Transverse colon (tissue), 4 donors: ENCODE measurements around the gene CT83. TPM values are rescaled to one million over a fixed set of nuclear protein-coding genes. Genes with fewer than 3 reads are reported as not detected.

Source experiments
- DNase-seq: peaks from one replicate; pipeline ENCODE4 v3.0.0-alpha.2; 2019
- H3K27ac ChIP-seq, 4 donors: fragments of 200-600 bp; sonication (generic); 2 replicates each; pipeline ENCODE4 v1.5.1; 2016 to 2018; ENCODE audit warnings: inconsistent platforms in 4 of 4
- H3K27me3 ChIP-seq: fragments of 200-600 bp; sonication (generic); 2 replicates; pipeline ENCODE4 v1.5.1; 2017; ENCODE audit warnings: inconsistent platforms
- H3K36me3 ChIP-seq, 4 donors: fragments of 200-600 bp; sonication (generic); 2 replicates each; pipeline ENCODE4 v1.5.1; 2017 to 2019; ENCODE audit warnings: inconsistent platforms in 4 of 4
- H3K4me1 ChIP-seq, 4 donors: fragments of 200-600 bp; sonication (generic); 2 replicates each; pipeline ENCODE4 v1.5.1; 2017 to 2020; ENCODE audit warnings: inconsistent platforms in 4 of 4
- H3K4me3 ChIP-seq, 4 donors: fragments of 200-600 bp; sonication (generic); 1 replicate in 1 of 4; 2 replicates in 3 of 4; pipeline versions ENCODE4 v1.5.1 to v1.6.1; 2017 to 2019; ENCODE audit warnings: inconsistent platforms in 4 of 4
- H3K9me3 ChIP-seq, 2 donors: fragments of 200-600 bp; sonication (generic); 2 replicates each; pipeline ENCODE4 v1.5.1; 2017 to 2019; ENCODE audit warnings: inconsistent platforms in 2 of 2
- CTCF ChIP-seq, 5 experiments: fragments of 200-600 bp in 3 of 5; fragments of 450-650 bp in 2 of 5; sonication (generic) in 3 of 5; IDR thresholded peaks; 1 replicate in 2 of 5; 2 replicates in 3 of 5; pipeline ENCODE4 v1.5.1; 2016 to 2017; ENCODE audit warnings: antibody characterized with exemption in 5 of 5, inconsistent platforms in 3 of 5, mild to moderate bottlenecking in 2 of 5, moderate library complexity in 1 of 5
- EP300 ChIP-seq: sonication (generic); formaldehyde crosslinking; IDR thresholded peaks from one replicate; pipeline ENCODE4 v1.6.1; 2017; ENCODE audit warnings: antibody characterized with exemption, low read depth
- POLR2A ChIP-seq: fragments of 450-650 bp; IDR thresholded peaks from one replicate; pipeline ENCODE4 v1.6.1; 2016; ENCODE audit warnings: antibody characterized with exemption, mild to moderate bottlenecking, moderate library complexity
- POLR2AphosphoS5 ChIP-seq, 3 donors: sonication (generic); formaldehyde crosslinking; IDR thresholded peaks; one replicate each; pipeline ENCODE4 v1.6.1; 2016; ENCODE audit warnings: antibody characterized with exemption in 3 of 3
- whole genome bisulfite sequencing, 2 donors: methylation state at CpG; one replicate each; pipeline ENCODE4 v1.1.5; 2018; ENCODE audit warnings: low coverage in 1 of 2; 5-methylcytosine and 5-hydroxymethylcytosine counted together
- in situ Hi-C, 4 donors: fragments of 200-750 bp; cut with MboI; loops; one replicate each; pipeline versions ENCODE4 v1.15.0 to v1.15.1; 2017; ENCODE audit warnings: low sequenced_read_pairs in 3 of 4, low pct_ligation_motif_present in 1 of 4, low pct_unique_long_range_greater_than_20kb in 1 of 4
- intact Hi-C: fragments of 100-400 bp; cut with DNase I; formaldehyde crosslinking; loops from one replicate; pipeline ENCODE4 v1.15.1; 2023; ENCODE audit warnings: low total_unique reads
- total RNA-seq, 4 donors: library from RNA; depleted of rRNA; stranded (reverse); fragments of >200 nt; gene quantifications; one replicate each; pipeline ENCODE4 v1.1.0, GENCODE V29; 2016

CT83 gene
- total RNA-seq, 4 donors from 2014 or later: not detected

- in situ Hi-C loops (no loop called here), intact Hi-C loops (no loop called here)
- TF ChIP-seq POLR2AphosphoS5 (IDR thresholded peaks at IDR 0.05): no peak
- TF ChIP-seq CTCF (IDR thresholded peaks at IDR 0.05): no peak
- no peak for TF ChIP-seq EP300
- TF ChIP-seq POLR2A: no peak
- H3K36me3 ChIP-seq: no peaks in the 10 kb centered on the region
- H3K27ac ChIP-seq: no peak overlapping the region
- no peaks in the 10 kb centered on the region for H3K9me3 ChIP-seq
- 85 to 100% methylated on average over 1 to 2 of the region's 2 CpGs for WGBS, 2 donors
- no peaks in the 10 kb centered on the region for H3K4me1 ChIP-seq
- DNase-seq: no peak
- H3K4me3 ChIP-seq: no peak overlapping the region
- H3K27me3 ChIP-seq: no peaks in the 10 kb centered on the region
These were observed 17.3 kb upstream of the CT83 start for GRCh38 chrX:116480059-116480458.

GRCh38 chrX:116449156-116449555 is 13.6 kb downstream of the CT83 start:
- Histone ChIP-seq H3K4me3 (no peak overlapping the region), H3K27me3 (no peaks in the 10 kb centered on the region), H3K9me3 (no peaks in the 10 kb centered on the region), H3K27ac (no peak overlapping the region), H3K4me1 (no peaks in the 10 kb centered on the region), H3K36me3 (no peaks in the 10 kb centered on the region)
- in situ Hi-C loops (no loop called here), intact Hi-C loops (no loop called here)
- WGBS, 2 donors: 44 to 64% methylated on average over 2 of the region's 2 CpGs
- DNase-seq: no peak
- TF ChIP-seq POLR2A (no peak), CTCF (IDR thresholded peaks at IDR 0.05) (no peak), POLR2AphosphoS5 (IDR thresholded peaks at IDR 0.05) (no peak), EP300 (no peak)

GRCh38 chrX:116436358-116436816 is 26.4 kb downstream of the CT83 start, which contains the start of gene SLC6A14:
SLC6A14 (plus strand) TSS chrX:116436606; CDS start chrX:116436710, 104 bp downstream.
- in situ Hi-C loops: no loop called here
- H3K27ac ChIP-seq: no peak within 1 kb of the TSS

GRCh38 chrX:116435597-116435996 is 27.2 kb downstream of the CT83 start:
- TF ChIP-seq POLR2AphosphoS5 (IDR thresholded peaks at IDR 0.05): no peak
- no peak for TF ChIP-seq EP300
- TF ChIP-seq CTCF (IDR thresholded peaks at IDR 0.05): no peak
- TF ChIP-seq POLR2A: no peak
- no peak overlapping the region for H3K27ac ChIP-seq
- DNase-seq: no peak

More at GRCh38 chrX:116436358-116436816, 26.4 kb downstream of the CT83 start, which contains the start of gene SLC6A14:
- WGBS, 2 donors: 46% methylated on average over 9 of the region's 9 CpGs; no CpG with 5 or more reads in 1 of the 2 donors
- Histone ChIP-seq H3K36me3 (no peaks in the 10 kb centered on the region), H3K27me3 (no peaks in the 10 kb centered on the region), H3K9me3 (no peaks in the 10 kb centered on the region), H3K4me3 (no peak within 1 kb of the TSS), H3K4me1 (no peaks in the 10 kb centered on the region)
- intact Hi-C loops: no loop called here
- TF ChIP-seq CTCF (IDR thresholded peaks at IDR 0.05): no peak
- TF ChIP-seq EP300: no peak
- no peak for TF ChIP-seq POLR2A
- no peak for TF ChIP-seq POLR2AphosphoS5 (IDR thresholded peaks at IDR 0.05)
- peak; percentile 16 for DNase-seq

More at GRCh38 chrX:116435597-116435996, 27.2 kb downstream of the CT83 start:
- no peaks in the 10 kb centered on the region for H3K4me1 ChIP-seq
- H3K9me3 ChIP-seq: no peaks in the 10 kb centered on the region
- in situ Hi-C loops: no loop called here
- H3K4me3 ChIP-seq: no peak overlapping the region
- H3K27me3 ChIP-seq: no peaks in the 10 kb centered on the region
- H3K36me3 ChIP-seq: no peaks in the 10 kb centered on the region
- intact Hi-C loops: no loop called here
